Mesenchymal stem cell (in vitro differentiated cells and primary cell): Measurements from ENCODE around the gene ARL10.

Source experiments
- DNase-seq: peaks from one replicate; pipeline ENCODE4 v3.0.0-alpha.2; 2013
- H2AFZ ChIP-seq: one replicate; pipeline ENCODE4 v1.6.1; 2013; ENCODE audit warnings: low read depth, mild to moderate bottlenecking, control low read depth, inconsistent platforms, low read length, moderate library complexity
- H2AK5ac ChIP-seq: 2 replicates; pipeline ENCODE4 v1.6.1; 2013; ENCODE audit warnings: low read length, moderate library complexity, mild to moderate bottlenecking, inconsistent platforms; ENCODE audit not compliant: severe bottlenecking
- H2BK120ac ChIP-seq: one replicate; pipeline ENCODE4 v1.6.1; 2013; ENCODE audit warnings: low read depth, mild to moderate bottlenecking, inconsistent platforms, low read length, moderate library complexity
- H2BK12ac ChIP-seq, 2 experiments: one replicate each; pipeline ENCODE4 v1.6.1; 2013; ENCODE audit warnings: inconsistent platforms in 2 of 2, low read length in 2 of 2, mild to moderate bottlenecking in 2 of 2, moderate library complexity in 2 of 2, control low read depth in 1 of 2
- H2BK15ac ChIP-seq: one replicate; pipeline ENCODE4 v1.6.1; 2013; ENCODE audit warnings: mild to moderate bottlenecking, low read depth, inconsistent platforms; ENCODE audit not compliant: poor library complexity, severe bottlenecking
- H2BK5ac ChIP-seq: 2 replicates; pipeline ENCODE4 v1.6.1; 2013; ENCODE audit warnings: low read depth, mild to moderate bottlenecking, low read length, control low read depth, inconsistent platforms; ENCODE audit not compliant: poor library complexity, severe bottlenecking
- H3K14ac ChIP-seq, 2 experiments: one replicate each; pipeline ENCODE4 v1.6.1; 2013; ENCODE audit warnings: inconsistent platforms in 2 of 2, low read length in 2 of 2, control low read depth in 1 of 2, mild to moderate bottlenecking in 1 of 2, moderate library complexity in 1 of 2
- H3K18ac ChIP-seq, 2 experiments: one replicate each; pipeline ENCODE4 v1.6.1; 2013; ENCODE audit warnings: inconsistent platforms in 2 of 2, low read length in 2 of 2, control low read depth in 1 of 2, low read depth in 1 of 2, mild to moderate bottlenecking in 1 of 2
- H3K23ac ChIP-seq, 2 experiments: one replicate each; pipeline ENCODE4 v1.6.1; 2013; ENCODE audit warnings: inconsistent platforms in 2 of 2, low read length in 2 of 2, mild to moderate bottlenecking in 2 of 2, moderate library complexity in 2 of 2, control low read depth in 1 of 2
- H3K27ac ChIP-seq: 2 replicates; pipeline ENCODE4 v1.5.1; 2013; ENCODE audit warnings: mild to moderate bottlenecking, moderate library complexity, low read length, control low read depth, inconsistent platforms; ENCODE audit not compliant: poor library complexity, severe bottlenecking
- H3K27me3 ChIP-seq, 2 experiments: 2 replicates each; pipeline versions ENCODE4 v1.6.1 to v1.7.0; 2013; ENCODE audit warnings: low read length in 2 of 2, mild to moderate bottlenecking in 2 of 2, moderate library complexity in 2 of 2, control low read depth in 1 of 2, inconsistent platforms in 1 of 2; ENCODE audit not compliant: control insufficient read depth in 1 of 2, insufficient read depth in 1 of 2
- H3K36me3 ChIP-seq, 2 experiments: 2 replicates each; pipeline versions ENCODE4 v1.6.1 to v1.7.0; 2013; ENCODE audit warnings: low read length in 2 of 2, control low read depth in 1 of 2, inconsistent platforms in 1 of 2, low read depth in 1 of 2, mild to moderate bottlenecking in 1 of 2; ENCODE audit not compliant: insufficient read depth in 2 of 2, control insufficient read depth in 1 of 2
- H3K4ac ChIP-seq, 2 experiments: one replicate each; pipeline ENCODE4 v1.6.1; 2013; ENCODE audit warnings: inconsistent platforms in 2 of 2, low read length in 2 of 2, mild to moderate bottlenecking in 2 of 2, moderate library complexity in 2 of 2, control low read depth in 1 of 2, low read depth in 1 of 2
- H3K4me1 ChIP-seq: 2 replicates; pipeline ENCODE4 v1.6.1; 2013; ENCODE audit warnings: low read depth, low read length, control low read depth; ENCODE audit not compliant: control insufficient read depth, insufficient read depth
- H3K4me2 ChIP-seq: 2 replicates; pipeline ENCODE4 v1.6.1; 2013; ENCODE audit warnings: low read length, mild to moderate bottlenecking, inconsistent platforms; ENCODE audit not compliant: poor library complexity, severe bottlenecking
- H3K4me3 ChIP-seq, 2 experiments: 2 replicates each; pipeline versions ENCODE4 v1.5.1 to v1.7.0; 2013; ENCODE audit warnings: low read length in 2 of 2, mild to moderate bottlenecking in 2 of 2, control low read depth in 1 of 2, low read depth in 1 of 2; ENCODE audit not compliant: insufficient read depth in 1 of 2
- H3K79me1 ChIP-seq: replicated peaks from 2 replicates; pipeline ENCODE4 v1.6.1; 2013; ENCODE audit warnings: mild to moderate bottlenecking, control low read depth, low read length, inconsistent platforms; ENCODE audit not compliant: poor library complexity, severe bottlenecking
- H3K9ac ChIP-seq: 2 replicates; pipeline ENCODE4 v1.7.0; 2013; ENCODE audit warnings: mild to moderate bottlenecking, low read length, moderate library complexity
- H3K9me3 ChIP-seq: 2 replicates; pipeline ENCODE4 v1.7.0; 2013; ENCODE audit warnings: mild to moderate bottlenecking, low read length; ENCODE audit not compliant: control insufficient read depth
- H4K8ac ChIP-seq: one replicate; pipeline ENCODE4 v1.6.1; 2013; ENCODE audit warnings: inconsistent platforms, mild to moderate bottlenecking, low read length, moderate library complexity
- H4K91ac ChIP-seq: one replicate; pipeline ENCODE4 v1.6.1; 2013; ENCODE audit warnings: mild to moderate bottlenecking, low read length, inconsistent platforms
- WGBS: methylation state at CpG from one replicate; pipeline ENCODE4 v1.1.7; 2013; ENCODE audit warnings: mixed read lengths; 5-methylcytosine and 5-hydroxymethylcytosine counted together

Gene ARL10

DNA sequence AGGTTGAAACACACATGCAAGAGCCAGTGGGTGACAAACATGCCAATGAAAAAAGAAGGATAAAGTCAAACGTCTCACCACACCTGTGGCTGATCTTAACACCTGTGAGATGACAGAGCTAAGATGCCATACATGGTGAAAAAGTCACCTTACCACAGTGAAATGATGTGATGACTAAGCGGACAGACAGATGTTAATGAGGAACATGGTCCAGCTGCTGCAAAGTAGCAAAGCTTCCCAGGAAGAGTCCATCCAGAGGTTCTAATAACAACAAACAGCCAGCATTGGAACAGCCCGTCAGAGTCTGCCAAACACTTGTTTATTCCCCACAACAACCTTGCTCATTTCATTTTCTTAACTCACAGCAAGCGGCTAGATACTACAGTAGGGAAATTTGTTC, 5.6 kb upstream of the ARL10 start:
- Histone ChIP-seq H3K4me2 (peak overlapping the region; percentile 31), H3K14ac (no peak overlapping the region), H3K4me1 (peaks cover 6% of the 10 kb centered on the region), H3K4me3 (peak overlapping the region in 1 of 2 experiments; percentile 10), H2BK5ac (no peak overlapping the region), H3K79me1 (peaks cover 5% of the 10 kb centered on the region), H2BK15ac (no peak overlapping the region), H2AK5ac (no peak overlapping the region), H3K27me3 (no peaks in the 10 kb centered on the region), H3K9ac (no peak overlapping the region), H3K36me3 (peaks cover 23 to 37% of the 10 kb centered on the region in 2 experiments), H3K18ac (no peak overlapping the region), H2BK120ac (no peak overlapping the region), H3K23ac (no peak overlapping the region), H2BK12ac (no peak overlapping the region), H2AFZ (no peak overlapping the region), H3K4ac (no peak overlapping the region), H3K27ac (no peak overlapping the region), H4K91ac (no peak overlapping the region), H3K9me3 (no peaks in the 10 kb centered on the region), H4K8ac (no peak overlapping the region)
- peak; percentile 54 for DNase-seq
- WGBS, result 84% methylated on average over 4 of the region's 4 CpGs

DNA sequence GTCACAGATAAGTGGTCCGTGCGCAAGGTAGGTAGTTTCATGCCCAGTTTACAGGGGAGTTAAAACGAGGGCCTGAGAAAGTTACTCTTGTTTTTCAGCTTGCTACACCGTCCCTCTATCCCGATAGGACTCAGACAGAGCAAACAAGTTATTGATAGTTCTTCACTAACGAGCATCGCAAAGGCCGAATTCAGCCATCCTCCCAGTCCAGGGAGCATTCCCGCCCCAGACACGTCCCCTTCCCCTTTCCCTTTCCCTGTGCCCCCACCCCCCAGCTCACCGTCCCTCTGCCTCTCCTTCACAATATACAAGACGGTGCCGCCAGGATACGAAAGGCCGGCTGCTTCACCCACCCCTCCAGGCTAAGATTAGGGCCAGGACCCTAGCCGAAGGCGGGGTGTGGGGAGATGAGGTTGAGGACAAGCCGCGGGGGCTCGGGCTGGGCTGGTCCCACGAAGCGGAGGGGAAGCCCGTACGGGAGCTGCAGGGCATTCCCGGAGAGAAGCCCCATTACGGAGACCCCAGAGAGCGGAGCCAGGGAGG, 4.3 kb upstream of the ARL10 start:
- Histone ChIP-seq H2BK120ac (no peak overlapping the region), H2BK12ac (peak overlapping the region in 1 of 2 experiments; percentile 18), H2AFZ (peak overlapping the region; percentile 51), H3K4me3 (peak overlapping the region; percentile 89 to 97), H3K9me3 (no peaks in the 10 kb centered on the region), H3K27me3 (no peaks in the 10 kb centered on the region), H3K79me1 (peaks cover 4% of the 10 kb centered on the region), H4K91ac (no peak overlapping the region), H2AK5ac (no peak overlapping the region), H3K18ac (peak overlapping the region; percentile 82 to 89), H2BK15ac (no peak overlapping the region), H3K36me3 (peaks cover 12 to 25% of the 10 kb centered on the region in 2 experiments), H2BK5ac (no peak overlapping the region), H3K23ac (peak overlapping the region in 1 of 2 experiments; percentile 67), H3K14ac (peak overlapping the region; percentile 62 to 89), H3K9ac (peak overlapping the region; percentile 95), H4K8ac (peak overlapping the region; percentile 84), H3K27ac (no peak overlapping the region), H3K4me1 (peaks cover 12% of the 10 kb centered on the region), H3K4ac (peak overlapping the region; percentile 34 to 66), H3K4me2 (peak overlapping the region; percentile 55)
- WGBS, result 4% methylated on average over 23 of the region's 27 CpGs
- no peak for DNase-seq

DNA sequence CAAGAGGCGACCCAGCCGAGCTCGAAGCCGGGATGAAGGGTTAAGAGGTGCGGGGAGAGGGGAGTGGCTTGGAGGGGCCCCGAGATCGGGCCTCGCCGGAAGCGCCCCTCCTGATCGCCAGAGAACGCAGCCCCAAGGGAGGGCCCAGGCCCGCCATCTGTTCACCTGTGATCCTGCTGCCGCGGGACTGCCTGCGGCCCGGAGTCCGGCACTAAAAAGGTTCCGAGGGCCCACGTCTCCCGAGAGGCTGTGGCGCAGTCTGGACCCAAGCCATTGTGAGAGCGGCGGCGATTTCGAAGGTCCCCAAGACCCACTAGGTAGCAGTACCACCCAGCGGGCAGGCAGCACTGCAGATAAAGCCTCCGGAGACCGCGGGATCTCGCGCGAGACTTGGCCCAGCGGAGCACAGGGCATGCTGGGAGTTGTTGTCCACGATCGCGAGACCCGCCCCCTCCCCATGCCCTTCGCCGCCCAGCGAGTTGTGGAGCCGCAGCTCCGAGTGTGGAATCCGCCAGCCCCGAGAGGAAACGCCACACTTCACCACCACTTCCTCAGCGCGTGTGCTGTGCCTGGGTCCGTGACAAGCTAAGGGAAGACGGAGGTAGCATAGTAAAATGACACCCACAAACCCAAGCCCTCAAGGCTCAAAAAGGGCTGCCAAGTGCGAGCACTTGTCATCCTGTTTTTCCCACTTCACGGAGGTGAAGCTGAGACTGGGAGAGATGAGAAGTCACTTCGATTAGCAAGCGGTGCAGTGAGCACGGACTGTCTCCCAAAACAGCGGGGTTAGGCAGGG, 3.7 kb upstream of the ARL10 start, which contains the start of gene KIAA1191:
TSS of gene KIAA1191 (minus strand) at position 328 of the 796 bp plus-strand sequence. CDS start 2,256 bp downstream, outside the sequence.
- peaks cover 15 to 19% of the 10 kb centered on the region in 2 experiments for H3K36me3 ChIP-seq
- no peak within 1 kb of the TSS for H4K91ac ChIP-seq
- DNase-seq, result peak; percentile 92
- H3K27me3 ChIP-seq, result no peaks in the 10 kb centered on the region
- peak within 1 kb of the TSS; percentile 82 to 89 for H3K18ac ChIP-seq
- H2AFZ ChIP-seq, result peak within 1 kb of the TSS; percentile 91
- H2BK15ac ChIP-seq, result no peak within 1 kb of the TSS
- peak within 1 kb of the TSS; percentile 95 for H3K9ac ChIP-seq
- peak within 1 kb of the TSS; percentile 27 for H3K27ac ChIP-seq
- H3K4me2 ChIP-seq, result peak within 1 kb of the TSS; percentile 78
- H3K79me1 ChIP-seq, result peaks cover 10% of the 10 kb centered on the region
- peak within 1 kb of the TSS in 1 of 2 experiments; percentile 18 for H2BK12ac ChIP-seq
- 2% methylated on average over 52 of the region's 56 CpGs for WGBS
- H3K14ac ChIP-seq, result peak within 1 kb of the TSS; percentile 62 to 89
- H2BK5ac ChIP-seq, result no peak within 1 kb of the TSS
- no peak within 1 kb of the TSS for H2AK5ac ChIP-seq
- peak within 1 kb of the TSS; percentile 84 for H4K8ac ChIP-seq
- H3K4ac ChIP-seq, result peak within 1 kb of the TSS; percentile 51 to 66
- H3K9me3 ChIP-seq, result no peaks in the 10 kb centered on the region
- H3K23ac ChIP-seq, result peak within 1 kb of the TSS in 1 of 2 experiments; percentile 67
- peak within 1 kb of the TSS; percentile 89 to 97 for H3K4me3 ChIP-seq
- H3K4me1 ChIP-seq, result peaks cover 18% of the 10 kb centered on the region
- no peak within 1 kb of the TSS for H2BK120ac ChIP-seq

- peak overlapping the region in 1 of 2 experiments; percentile 97 for H3K4me3 ChIP-seq
- H3K36me3 ChIP-seq, result peaks cover 14 to 16% of the 10 kb centered on the region in 2 experiments
Measured at GRCh38 chr5:176362233-176362490, 3.1 kb upstream of the ARL10 start.

More at GRCh38 chr5:176362233-176362490, 3.1 kb upstream of the ARL10 start:
- Histone ChIP-seq H4K8ac (peak overlapping the region; percentile 33), H3K14ac (no peak overlapping the region), H2BK120ac (no peak overlapping the region), H3K9ac (peak overlapping the region; percentile 95), H2BK12ac (no peak overlapping the region), H3K27ac (no peak overlapping the region), H3K27me3 (no peaks in the 10 kb centered on the region), H3K79me1 (peaks cover 11% of the 10 kb centered on the region), H3K23ac (no peak overlapping the region), H2BK15ac (no peak overlapping the region), H2BK5ac (no peak overlapping the region), H3K9me3 (no peaks in the 10 kb centered on the region), H3K4me1 (peaks cover 18% of the 10 kb centered on the region), H3K4ac (peak overlapping the region in 1 of 2 experiments; percentile 51), H2AK5ac (no peak overlapping the region), H2AFZ (peak overlapping the region; percentile 91), H3K4me2 (peak overlapping the region; percentile 78), H3K18ac (peak overlapping the region in 1 of 2 experiments; percentile 65), H4K91ac (no peak overlapping the region)
- 53% methylated on average over 6 of the region's 8 CpGs for WGBS
- no peak for DNase-seq
